GM12872 (cell line): ENCODE results near the gene GRID2.

ENCODE experiments used
- CTCF ChIP-seq: IDR thresholded peaks from 3 replicates; pipeline ENCODE4 v1.5.1; 2011; ENCODE audit warnings: low read depth, mild to moderate bottlenecking, low read length, moderate library complexity; ENCODE audit not compliant: insufficient read depth

GRID2 gene

GRCh38 chr4:93740890-93741289, 1437.1 kb downstream of the GRID2 start:
- TF ChIP-seq CTCF, result no peak

- no peak for TF ChIP-seq CTCF
These were observed 1439.3 kb downstream of the GRID2 start for GRCh38 chr4:93743022-93743421.

GRCh38 chr4:93743635-93744034, 1439.9 kb downstream of the GRID2 start:
- no peak for TF ChIP-seq CTCF

- no peak for TF ChIP-seq CTCF
These were observed 1441.2 kb downstream of the GRID2 start for GRCh38 chr4:93744961-93745360.

- no peak for TF ChIP-seq CTCF
These were observed 1442.3 kb downstream of the GRID2 start for GRCh38 chr4:93746031-93746430.

GRCh38 chr4:93747220-93747619, 1443.5 kb downstream of the GRID2 start:
- no peak for TF ChIP-seq CTCF

GRCh38 chr4:93748373-93749291, 1444.9 kb downstream of the GRID2 start:
- TF ChIP-seq CTCF, result no peak
